NK-92 (cell line): Measurements from ENCODE around the gene PCDHGA11.
"Not testable (repeated sequence)": the region's sequence is repeated elsewhere in the genome, so short reads cannot be mapped to it uniquely, and the experiment has no call there.

Experiments
- DNase-seq: peaks from one replicate; lab custom pipeline; 2025; ENCODE audit not compliant: unreplicated experiment; lab: John Stamatoyannopoulos, UW

The PCDHGA11 gene

DNA sequence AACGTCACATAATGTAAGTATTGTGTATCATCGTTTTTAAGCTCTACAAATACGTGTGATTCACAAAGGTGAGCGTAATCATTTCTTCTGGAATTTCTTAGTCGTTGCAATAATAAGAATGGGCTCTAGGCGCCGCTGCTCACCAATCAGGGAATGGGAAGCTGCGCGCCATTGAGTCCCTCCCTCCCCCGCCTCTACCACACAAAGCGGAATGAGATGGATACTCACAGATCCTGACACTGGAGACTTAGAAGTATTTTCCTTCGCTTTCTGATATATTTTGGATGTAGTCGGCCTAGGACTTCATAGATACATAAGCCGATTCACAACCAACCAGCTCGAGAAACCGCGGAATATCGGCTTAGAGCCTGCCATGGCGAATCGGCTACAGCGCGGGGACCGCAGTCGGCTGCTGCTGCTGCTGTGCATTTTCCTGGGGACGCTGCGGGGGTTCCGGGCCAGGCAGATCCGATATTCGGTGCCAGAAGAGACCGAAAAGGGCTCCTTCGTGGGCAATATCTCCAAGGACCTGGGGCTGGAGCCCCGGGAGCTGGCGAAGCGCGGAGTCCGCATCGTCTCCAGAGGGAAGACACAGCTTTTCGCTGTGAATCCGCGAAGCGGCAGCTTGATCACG lies at the start of gene PCDHGA11:
Gene PCDHGA11, plus strand, starts transcription at position 197 of the 634 bp plus-strand sequence. Its CDS starts 177 bp downstream, at position 374.
- no peak for DNase-seq

DNA sequence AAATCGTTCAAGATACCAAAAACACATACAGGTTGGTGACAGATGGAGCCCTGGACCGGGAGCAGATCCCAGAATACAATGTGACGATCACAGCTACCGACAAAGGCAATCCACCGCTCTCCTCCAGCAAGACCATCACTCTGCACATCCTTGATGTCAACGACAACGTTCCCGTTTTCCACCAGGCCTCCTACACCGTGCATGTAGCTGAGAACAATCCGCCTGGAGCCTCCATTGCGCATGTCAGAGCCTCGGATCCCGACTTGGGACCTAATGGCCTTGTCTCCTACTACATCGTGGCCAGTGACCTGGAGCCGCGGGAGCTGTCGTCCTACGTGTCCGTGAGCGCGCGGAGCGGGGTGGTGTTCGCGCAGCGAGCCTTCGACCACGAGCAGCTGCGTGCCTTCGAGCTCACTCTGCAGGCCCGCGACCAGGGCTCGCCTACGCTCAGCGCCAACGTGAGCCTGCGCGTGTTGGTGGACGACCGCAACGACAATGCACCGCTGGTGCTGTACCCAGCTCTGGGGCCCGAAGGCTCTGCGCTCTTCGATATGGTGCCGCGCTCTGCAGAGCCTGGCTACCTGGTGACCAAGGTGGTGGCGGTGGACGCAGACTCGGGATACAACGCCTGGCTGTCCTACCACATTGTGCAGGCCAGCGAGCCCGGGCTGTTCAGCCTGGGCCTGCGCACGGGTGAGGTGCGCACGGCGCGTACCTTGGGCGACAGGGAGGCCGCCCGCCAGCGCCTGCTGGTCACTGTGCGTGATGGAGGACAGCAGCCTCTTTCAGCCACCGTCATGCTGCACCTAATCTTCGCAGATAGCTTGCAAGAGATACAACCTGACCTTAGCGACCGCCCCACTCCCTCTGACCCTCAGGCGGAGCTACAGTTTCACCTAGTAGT lies 49.0 kb upstream of the PCDHGA11 start:
- DNase-seq = no peak

DNA sequence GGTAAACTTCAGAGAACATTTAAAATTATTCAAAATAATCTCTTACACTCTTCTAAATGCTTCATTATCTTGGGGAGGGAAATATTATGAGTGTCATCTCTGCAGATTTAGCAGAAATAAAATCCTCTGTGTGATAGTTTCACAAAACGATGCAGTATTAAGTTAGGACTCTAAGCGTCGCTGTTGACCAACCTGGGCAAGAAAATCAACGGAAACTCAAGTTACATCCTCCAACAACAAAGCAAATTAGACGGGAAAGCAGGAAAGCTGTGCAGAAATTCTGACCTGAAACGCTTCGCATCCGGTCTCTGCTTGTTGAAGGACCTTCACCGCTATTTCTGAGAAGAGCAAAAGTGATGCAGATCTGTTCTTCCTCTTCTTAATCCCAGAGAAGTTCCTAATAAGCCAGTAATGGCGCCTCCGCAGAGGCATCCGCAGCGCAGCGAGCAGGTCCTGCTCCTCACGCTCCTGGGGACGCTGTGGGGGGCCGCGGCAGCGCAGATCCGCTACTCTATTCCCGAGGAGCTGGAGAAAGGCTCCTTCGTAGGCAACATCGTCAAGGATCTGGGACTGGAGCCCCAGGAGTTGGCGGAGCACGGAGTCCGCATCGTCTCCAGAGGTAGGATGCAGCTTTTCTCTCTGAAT lies 47.1 kb upstream of the PCDHGA11 start, which contains the start of gene PCDHGA6:
Gene PCDHGA6, plus strand, starts transcription at position 219 of the 645 bp plus-strand sequence. Its CDS starts 193 bp downstream, at position 412.
- no peak for DNase-seq

DNA sequence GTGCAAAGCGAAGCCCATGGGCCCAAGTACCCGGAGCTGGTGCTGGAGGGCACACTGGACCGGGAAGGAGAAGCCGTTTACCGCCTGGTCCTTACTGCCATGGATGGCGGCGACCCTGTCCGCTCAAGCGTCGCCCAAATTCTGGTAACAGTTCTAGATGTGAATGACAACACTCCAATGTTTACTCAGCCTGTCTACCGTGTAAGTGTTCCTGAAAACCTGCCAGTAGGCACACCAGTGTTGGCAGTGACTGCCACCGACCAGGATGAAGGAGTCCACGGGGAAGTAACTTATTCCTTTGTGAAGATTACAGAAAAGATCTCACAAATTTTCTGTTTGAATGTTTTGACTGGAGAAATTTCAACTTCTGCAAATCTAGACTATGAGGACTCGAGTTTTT lies 46.2 kb upstream of the PCDHGA11 start:
- no peak for DNase-seq

DNA sequence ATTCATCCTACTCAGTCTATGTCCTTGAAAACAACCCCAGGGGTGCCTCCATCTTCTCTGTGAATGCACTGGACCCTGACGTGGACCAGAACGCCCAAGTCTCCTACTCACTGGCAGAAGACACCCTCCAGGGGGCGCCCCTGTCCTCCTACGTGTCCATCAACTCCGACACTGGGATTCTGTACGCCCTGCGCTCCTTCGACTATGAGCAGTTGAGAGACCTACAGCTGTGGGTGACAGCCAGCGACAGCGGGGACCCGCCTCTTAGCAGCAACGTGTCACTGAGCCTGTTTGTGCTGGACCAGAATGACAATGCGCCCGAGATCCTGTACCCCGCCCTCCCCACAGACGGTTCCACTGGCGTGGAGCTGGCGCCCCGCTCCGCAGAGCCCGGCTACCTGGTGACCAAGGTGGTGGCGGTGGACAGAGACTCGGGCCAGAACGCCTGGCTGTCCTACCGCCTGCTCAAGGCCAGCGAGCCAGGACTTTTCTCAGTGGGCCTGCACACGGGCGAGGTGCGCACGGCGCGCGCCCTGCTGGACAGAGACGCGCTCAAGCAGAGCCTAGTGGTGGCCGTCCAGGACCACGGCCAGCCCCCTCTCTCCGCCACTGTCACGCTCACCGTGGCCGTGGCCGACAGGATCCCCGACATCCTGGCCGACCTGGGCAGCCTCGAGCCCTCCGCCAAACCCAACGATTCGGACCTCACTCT lies 45.3 kb upstream of the PCDHGA11 start:
- DNase-seq = not testable (repeated sequence)

DNA sequence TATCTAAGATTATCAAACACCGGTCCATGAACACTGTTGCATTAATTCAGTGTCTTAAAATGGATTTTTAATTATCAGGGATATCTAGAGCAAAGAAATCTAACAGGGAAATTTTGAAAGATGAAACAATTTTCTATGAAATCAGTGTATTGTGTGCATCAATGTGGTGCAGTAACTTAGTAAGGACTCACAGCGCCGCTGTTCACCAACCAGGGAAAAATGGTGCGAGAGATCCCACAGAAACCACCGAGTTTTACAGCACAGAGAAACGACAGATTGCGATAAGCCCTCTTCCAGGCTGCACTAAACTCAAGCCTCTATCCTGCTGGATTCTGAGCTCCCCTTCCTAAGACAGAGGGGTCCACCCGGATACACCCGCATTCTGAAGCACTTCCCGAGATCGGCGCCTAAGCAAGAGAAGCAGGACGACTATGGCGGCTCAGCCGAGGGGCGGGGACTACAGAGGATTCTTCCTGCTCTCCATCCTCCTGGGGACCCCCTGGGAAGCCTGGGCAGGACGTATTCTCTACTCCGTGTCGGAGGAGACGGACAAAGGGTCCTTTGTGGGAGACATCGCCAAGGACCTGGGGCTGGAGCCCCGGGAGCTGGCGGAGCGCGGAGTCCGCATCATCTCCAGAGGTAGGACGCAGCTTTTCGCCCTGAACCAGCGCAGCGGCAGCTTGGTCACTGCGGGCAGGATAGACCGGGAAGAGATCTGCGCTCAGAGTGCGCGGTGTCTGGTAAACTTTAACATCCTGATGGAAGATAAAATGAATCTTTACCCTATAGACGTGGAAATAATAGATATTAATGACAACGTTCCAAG lies 38.2 kb upstream of the PCDHGA11 start, which contains the start of gene PCDHGA7:
Gene PCDHGA7, plus strand, starts transcription at position 274 of the 826 bp plus-strand sequence. Its CDS starts 158 bp downstream, at position 432.
- no peak for DNase-seq

DNA sequence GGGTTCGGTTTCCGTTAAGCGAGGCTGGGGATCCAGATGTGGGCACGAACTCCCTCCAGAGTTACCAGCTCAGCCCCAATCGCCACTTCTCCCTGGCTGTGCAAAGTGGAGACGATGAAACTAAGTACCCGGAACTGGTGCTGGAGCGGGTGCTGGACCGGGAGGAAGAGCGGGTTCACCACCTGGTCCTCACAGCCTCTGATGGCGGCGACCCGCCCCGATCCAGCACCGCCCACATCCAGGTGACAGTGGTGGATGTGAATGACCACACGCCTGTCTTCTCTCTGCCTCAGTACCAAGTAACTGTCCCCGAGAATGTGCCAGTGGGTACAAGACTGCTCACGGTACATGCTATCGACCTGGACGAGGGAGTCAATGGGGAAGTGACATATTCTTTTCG lies 37.5 kb upstream of the PCDHGA11 start:
- DNase-seq = no peak

DNA sequence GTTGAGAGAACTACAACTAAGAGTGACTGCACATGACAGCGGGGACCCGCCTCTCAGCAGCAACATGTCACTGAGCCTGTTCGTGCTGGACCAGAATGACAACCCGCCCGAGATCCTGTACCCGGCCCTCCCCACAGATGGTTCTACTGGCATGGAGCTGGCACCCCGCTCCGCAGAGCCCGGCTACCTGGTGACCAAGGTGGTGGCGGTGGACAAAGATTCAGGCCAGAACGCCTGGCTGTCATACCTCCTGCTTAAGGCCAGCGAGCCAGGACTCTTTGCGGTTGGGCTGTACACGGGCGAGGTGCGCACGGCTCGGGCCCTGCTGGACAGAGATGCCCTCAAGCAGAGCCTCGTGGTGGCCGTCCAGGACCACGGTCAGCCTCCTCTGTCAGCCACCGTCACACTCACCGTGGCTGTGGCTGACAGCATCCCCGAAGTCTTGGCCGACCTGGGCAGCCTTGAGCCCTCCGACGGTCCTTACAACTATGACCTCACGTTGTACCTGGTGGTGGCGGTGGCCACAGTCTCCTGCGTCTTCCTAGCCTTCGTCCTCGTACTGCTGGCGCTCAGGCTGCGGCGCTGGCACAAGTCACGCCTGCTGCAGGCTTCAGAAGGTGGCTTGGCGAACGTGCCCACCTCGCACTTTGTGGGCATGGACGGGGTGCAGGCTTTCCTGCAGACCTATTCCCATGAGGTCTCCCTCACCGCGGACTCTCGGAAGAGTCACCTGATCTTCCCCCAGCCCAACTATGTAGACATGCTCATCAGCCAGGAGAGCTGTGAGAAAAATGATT lies 36.2 kb upstream of the PCDHGA11 start:
- DNase-seq = no peak

DNA sequence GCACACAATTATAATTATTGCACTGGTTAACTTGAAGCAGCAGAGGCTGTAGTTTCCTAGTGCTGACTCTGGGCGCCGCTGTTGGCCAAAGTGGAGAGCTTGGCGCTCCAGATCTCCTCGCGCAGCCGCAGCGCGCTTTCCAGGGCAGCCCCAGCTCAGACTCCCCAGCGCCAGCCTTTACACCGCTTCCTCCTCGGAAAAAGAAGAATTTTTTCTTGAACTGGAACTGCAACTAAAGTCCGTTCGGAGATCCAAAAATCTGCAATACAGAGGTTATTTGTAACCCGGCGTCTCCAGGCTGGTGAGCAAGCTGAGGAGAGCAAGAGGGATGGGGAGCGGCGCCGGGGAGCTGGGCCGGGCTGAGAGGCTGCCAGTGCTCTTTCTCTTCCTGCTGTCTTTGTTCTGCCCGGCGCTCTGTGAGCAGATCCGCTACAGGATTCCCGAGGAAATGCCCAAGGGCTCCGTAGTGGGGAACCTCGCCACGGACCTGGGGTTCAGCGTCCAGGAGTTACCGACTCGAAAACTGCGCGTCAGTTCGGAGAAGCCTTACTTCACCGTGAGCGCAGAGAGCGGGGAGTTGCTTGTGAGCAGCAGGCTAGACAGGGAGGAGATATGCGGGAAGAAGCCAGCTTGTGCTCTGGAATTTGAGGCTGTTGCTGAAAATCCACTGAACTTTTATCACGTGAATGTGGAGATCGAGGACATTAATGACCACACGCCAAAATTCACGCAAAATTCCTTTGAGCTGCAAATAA lies 33.1 kb upstream of the PCDHGA11 start, which contains the start of gene PCDHGB4:
Gene PCDHGB4, plus strand, starts transcription at position 142 of the 755 bp plus-strand sequence. Its CDS starts 187 bp downstream, at position 329.
- not testable (repeated sequence) for DNase-seq

DNA sequence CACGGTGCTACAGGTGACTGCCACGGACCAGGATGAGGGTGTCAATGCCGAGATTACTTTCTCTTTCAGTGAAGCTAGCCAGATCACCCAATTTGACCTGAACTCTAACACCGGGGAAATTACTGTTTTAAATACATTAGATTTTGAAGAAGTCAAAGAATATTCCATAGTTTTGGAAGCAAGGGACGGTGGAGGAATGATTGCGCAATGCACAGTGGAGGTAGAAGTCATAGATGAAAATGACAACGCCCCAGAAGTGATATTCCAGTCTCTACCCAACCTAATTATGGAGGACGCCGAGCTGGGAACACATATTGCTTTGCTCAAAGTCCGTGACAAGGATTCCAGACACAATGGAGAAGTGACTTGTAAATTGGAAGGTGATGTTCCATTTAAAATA lies 32.2 kb upstream of the PCDHGA11 start:
- no peak for DNase-seq

DNA sequence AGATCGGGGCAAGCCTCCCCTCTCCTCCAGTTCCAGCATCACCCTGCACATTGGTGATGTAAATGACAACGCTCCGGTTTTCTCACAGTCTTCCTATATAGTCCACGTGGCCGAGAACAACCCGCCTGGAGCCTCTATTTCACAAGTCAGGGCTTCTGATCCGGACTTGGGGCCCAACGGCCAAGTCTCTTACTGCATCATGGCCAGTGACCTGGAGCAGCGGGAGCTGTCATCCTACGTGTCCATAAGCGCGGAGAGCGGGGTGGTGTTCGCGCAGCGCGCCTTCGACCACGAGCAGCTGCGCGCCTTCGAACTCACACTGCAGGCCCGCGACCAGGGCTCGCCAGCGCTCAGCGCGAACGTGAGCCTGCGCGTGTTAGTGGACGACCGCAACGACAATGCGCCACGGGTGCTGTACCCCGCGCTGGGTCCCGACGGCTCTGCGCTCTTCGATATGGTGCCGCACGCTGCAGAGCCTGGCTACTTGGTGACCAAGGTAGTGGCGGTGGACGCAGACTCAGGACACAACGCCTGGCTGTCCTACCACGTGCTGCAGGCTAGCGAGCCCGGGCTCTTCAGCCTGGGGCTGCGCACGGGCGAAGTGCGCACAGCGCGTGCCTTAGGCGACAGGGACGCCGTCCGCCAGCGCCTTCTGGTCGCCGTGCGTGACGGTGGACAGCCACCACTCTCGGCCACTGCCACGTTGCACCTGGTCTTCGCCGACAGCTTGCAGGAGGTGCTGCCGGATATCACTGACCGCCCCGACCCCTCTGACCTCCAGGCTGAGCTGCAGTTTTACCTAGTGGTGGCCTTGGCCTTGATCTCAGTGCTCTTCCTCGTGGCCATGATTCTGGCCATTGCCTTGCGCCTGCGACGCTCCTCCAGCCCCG lies 31.5 kb upstream of the PCDHGA11 start:
- DNase-seq = no peak

DNA sequence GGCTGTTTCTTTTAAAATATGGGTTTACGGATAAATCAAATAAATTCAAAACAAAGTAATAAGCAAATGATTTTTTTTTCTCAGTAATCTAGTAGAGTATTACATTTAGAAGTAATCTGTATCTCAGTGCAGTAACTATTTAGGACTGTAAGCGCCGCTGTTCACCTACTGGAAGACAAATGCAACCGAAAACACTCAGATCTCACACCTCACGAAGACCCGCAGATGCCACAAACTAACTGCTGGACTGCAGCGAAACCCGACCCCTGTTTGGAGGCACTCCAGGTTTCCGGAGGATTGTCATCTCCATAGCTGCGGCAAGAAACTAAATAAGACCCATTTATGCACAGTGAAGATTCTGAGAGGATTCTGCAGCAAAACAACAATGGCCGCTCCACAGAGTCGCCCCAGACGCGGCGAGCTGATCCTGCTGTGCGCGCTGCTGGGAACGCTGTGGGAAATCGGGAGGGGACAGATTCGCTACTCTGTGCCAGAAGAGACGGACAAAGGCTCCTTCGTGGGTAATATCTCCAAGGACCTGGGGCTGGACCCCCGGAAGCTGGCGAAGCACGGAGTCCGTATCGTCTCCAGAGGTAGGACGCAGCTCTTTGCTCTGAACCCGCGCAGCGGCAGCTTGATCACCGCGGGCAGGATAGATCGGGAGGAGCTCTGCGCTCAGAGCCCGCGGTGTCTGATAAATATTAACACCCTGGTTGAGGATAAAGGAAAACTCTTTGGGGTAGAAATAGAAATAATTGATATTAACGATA lies 28.2 kb upstream of the PCDHGA11 start, which contains the start of gene PCDHGA8:
Gene PCDHGA8, plus strand, starts transcription at position 205 of the 770 bp plus-strand sequence. Its CDS starts 181 bp downstream, at position 386.
- DNase-seq = no peak

DNA sequence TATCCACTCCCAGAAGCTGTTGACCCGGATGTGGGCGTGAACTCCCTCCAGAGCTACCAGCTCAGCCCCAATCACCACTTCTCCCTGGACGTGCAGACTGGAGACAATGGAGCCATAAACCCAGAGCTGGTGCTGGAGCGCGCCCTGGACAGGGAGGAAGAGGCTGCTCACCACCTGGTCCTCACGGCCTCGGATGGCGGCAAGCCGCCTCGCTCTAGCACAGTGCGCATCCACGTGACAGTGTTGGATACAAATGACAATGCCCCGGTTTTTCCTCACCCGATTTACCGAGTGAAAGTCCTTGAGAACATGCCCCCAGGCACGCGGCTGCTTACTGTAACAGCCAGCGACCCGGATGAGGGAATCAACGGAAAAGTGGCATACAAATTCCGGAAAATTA lies 27.6 kb upstream of the PCDHGA11 start:
- no peak for DNase-seq

DNA sequence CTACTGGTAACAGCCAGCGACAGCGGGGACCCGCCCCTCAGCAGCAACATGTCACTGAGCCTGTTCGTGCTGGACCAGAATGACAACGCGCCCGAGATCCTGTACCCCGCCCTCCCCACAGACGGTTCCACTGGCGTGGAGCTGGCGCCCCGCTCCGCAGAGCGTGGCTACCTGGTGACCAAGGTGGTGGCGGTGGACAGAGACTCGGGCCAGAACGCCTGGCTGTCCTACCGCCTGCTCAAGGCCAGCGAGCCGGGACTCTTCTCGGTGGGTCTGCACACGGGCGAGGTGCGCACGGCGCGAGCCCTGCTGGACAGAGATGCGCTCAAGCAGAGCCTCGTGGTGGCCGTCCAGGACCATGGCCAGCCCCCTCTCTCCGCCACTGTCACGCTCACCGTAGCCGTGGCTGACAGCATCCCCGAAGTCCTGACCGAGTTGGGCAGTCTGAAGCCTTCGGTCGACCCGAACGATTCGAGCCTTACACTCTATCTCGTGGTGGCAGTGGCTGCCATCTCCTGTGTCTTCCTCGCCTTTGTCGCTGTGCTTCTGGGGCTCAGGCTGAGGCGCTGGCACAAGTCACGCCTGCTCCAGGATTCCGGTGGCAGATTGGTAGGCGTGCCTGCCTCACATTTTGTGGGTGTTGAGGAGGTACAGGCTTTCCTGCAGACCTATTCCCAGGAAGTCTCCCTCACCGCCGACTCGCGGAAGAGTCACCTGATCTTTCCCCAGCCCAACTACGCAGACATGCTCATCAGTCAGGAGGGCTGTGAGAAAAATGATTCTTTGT lies 26.3 kb upstream of the PCDHGA11 start:
- not testable (repeated sequence) for DNase-seq

DNA sequence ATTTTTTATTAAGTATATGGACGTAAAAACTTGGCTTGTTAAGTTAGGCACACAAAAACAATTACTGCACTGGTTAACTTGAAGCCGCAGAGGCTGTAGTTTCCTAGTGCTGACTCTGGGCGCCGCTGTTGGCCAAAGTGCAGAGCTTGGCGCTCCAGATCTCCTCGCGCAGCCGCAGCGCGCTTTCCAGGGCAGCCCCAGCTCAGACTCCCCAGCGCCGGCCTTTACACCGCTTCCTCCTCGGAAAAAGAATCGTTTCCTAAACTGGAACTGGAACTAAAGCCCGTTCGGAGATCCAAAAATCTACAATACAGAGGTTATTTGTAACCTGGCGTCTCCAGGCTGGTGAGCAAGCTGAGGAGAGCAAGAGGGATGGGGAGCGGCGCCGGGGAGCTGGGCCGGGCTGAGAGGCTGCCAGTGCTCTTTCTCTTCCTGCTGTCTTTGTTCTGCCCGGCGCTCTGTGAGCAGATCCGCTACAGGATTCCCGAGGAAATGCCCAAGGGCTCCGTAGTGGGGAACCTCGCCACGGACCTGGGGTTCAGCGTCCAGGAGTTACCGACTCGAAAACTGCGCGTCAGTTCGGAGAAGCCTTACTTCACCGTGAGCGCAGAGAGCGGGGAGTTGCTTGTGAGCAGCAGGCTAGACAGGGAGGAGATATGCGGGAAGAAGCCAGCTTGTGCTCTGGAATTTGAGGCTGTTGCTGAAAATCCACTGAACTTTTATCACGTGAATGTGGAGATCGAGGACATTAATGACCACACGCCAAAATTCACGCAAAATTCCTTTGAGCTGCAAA lies 22.9 kb upstream of the PCDHGA11 start, which contains the start of gene PCDHGB5:
Gene PCDHGB5, plus strand, starts transcription at position 192 of the 796 bp plus-strand sequence. Its CDS starts 181 bp downstream, at position 373.
- not testable (repeated sequence) for DNase-seq
